Measurements from ENCODE around the gene COL6A3. TPM values are rescaled to one million over a fixed set of nuclear protein-coding genes. Genes with fewer than 3 reads are reported as not detected.

Gene COL6A3
- total RNA-seq, 1 donor from 2014 or later, result 645 TPM

- DNase-seq (ENCODE audit: low spot score in 2 of 2, unreplicated experiment in 2 of 2), result no peak
- H3K27me3 Mint-ChIP-seq (ENCODE audit: low read depth), result no peaks in the 10 kb centered on the region
- H3K27ac Mint-ChIP-seq, result no peak overlapping the region
- no peak for TF ChIP-seq CTCF (IDR thresholded peaks at IDR 0.05; ENCODE audit: unreplicated experiment)
- no peaks in the 10 kb centered on the region for H3K9me3 Mint-ChIP-seq
- H3K4me1 Mint-ChIP-seq, result peaks cover 44% of the 10 kb centered on the region
- no peak overlapping the region for H3K4me3 Mint-ChIP-seq
- H3K36me3 Mint-ChIP-seq, result peaks cover 2% of the 10 kb centered on the region
Observed at GRCh38 chr2:237280939-237281338, 133.0 kb downstream of the COL6A3 start.

- no peak for TF ChIP-seq CTCF (IDR thresholded peaks at IDR 0.05; ENCODE audit: unreplicated experiment)
- Mint-ChIP-seq H3K4me1 (peaks cover 44% of the 10 kb centered on the region), H3K9me3 (no peaks in the 10 kb centered on the region), H3K27me3 (ENCODE audit: low read depth) (no peaks in the 10 kb centered on the region), H3K4me3 (no peak overlapping the region), H3K27ac (peak overlapping the region; percentile 68), H3K36me3 (peaks cover 2% of the 10 kb centered on the region)
- DNase-seq (ENCODE audit: low spot score in 2 of 2, unreplicated experiment in 2 of 2), result no peak
Observed at GRCh38 chr2:237280229-237280628, 133.7 kb downstream of the COL6A3 start.

GRCh38 chr2:237279012-237279768 is 134.8 kb downstream of the COL6A3 start:
- H3K27me3 Mint-ChIP-seq (ENCODE audit: low read depth), result no peaks in the 10 kb centered on the region
- peaks cover 44% of the 10 kb centered on the region for H3K4me1 Mint-ChIP-seq
- DNase-seq (ENCODE audit: low spot score in 2 of 2, unreplicated experiment in 2 of 2), result no peak
- no peak for TF ChIP-seq CTCF (IDR thresholded peaks at IDR 0.05; ENCODE audit: unreplicated experiment)
- no peak overlapping the region for H3K4me3 Mint-ChIP-seq
- no peaks in the 10 kb centered on the region for H3K9me3 Mint-ChIP-seq
- peak overlapping the region; percentile 52 for H3K27ac Mint-ChIP-seq
- peaks cover 2% of the 10 kb centered on the region for H3K36me3 Mint-ChIP-seq

- H3K27me3 Mint-ChIP-seq (ENCODE audit: low read depth), result no peaks in the 10 kb centered on the region
- H3K4me3 Mint-ChIP-seq, result no peak overlapping the region
- peaks cover 2% of the 10 kb centered on the region for H3K36me3 Mint-ChIP-seq
- H3K27ac Mint-ChIP-seq, result peak overlapping the region; percentile 47
- no peaks in the 10 kb centered on the region for H3K9me3 Mint-ChIP-seq
- H3K4me1 Mint-ChIP-seq, result peaks cover 44% of the 10 kb centered on the region
- no peak for DNase-seq (ENCODE audit: low spot score in 2 of 2, unreplicated experiment in 2 of 2)
- no peak for TF ChIP-seq CTCF (IDR thresholded peaks at IDR 0.05; ENCODE audit: unreplicated experiment)
Observed at GRCh38 chr2:237278568-237278967, 135.4 kb downstream of the COL6A3 start.

GRCh38 chr2:237276716-237277490 is 137.1 kb downstream of the COL6A3 start:
- Mint-ChIP-seq H3K4me3 (no peak overlapping the region), H3K4me1 (peaks cover 41% of the 10 kb centered on the region), H3K9me3 (peaks cover 3% of the 10 kb centered on the region), H3K27ac (no peak overlapping the region), H3K27me3 (ENCODE audit: low read depth) (no peaks in the 10 kb centered on the region), H3K36me3 (peaks cover 2% of the 10 kb centered on the region)
- DNase-seq (ENCODE audit: low spot score in 2 of 2, unreplicated experiment in 2 of 2), result no peak
- TF ChIP-seq CTCF (IDR thresholded peaks at IDR 0.05; ENCODE audit: unreplicated experiment), result no peak

Other genes starting within 250 kb of the COL6A3 start
- gene MLPH, start 73.1 kb upstream of the COL6A3 start, total RNA-seq, result 6.1 to 7.7 TPM (median 7.5 TPM) in 3 replicates
- not detected in 3 replicates for gene PRLH, start 152.4 kb upstream of the COL6A3 start, total RNA-seq
- gene RAB17, start 176.6 kb upstream of the COL6A3 start, total RNA-seq, result 10.6 to 12.7 TPM (median 11.0 TPM) in 3 replicates
- 43.6 to 47.5 TPM (median 47.2 TPM) in 3 replicates for gene LRRFIP1, start 213.4 kb upstream of the COL6A3 start, total RNA-seq